GM12878 (cell line): Measurements from ENCODE around the gene ACADL. TPM values are rescaled to one million over a fixed set of nuclear protein-coding genes. Genes with fewer than 3 reads are reported as not detected.

Experiments
- BCL11A ChIP-seq: IDR thresholded peaks from 2 replicates; pipeline ENCODE4 v1.6.1; 2011; ENCODE audit warnings: low read depth, low read length
- CHD2 ChIP-seq: IDR thresholded peaks from 2 replicates; pipeline ENCODE4 v1.6.1; 2011; ENCODE audit warnings: low read depth, low read length, improper control_type of control experiment, borderline replicate concordance
- CTCF ChIP-seq, 3 experiments: IDR thresholded peaks in 2 of 3; conservative IDR thresholded peaks in 1 of 3; 2 replicates each; pipeline ENCODE4 v1.5.1; 2011; ENCODE audit warnings: low read depth in 3 of 3, low read length in 3 of 3, mild to moderate bottlenecking in 3 of 3, control low read depth in 2 of 3, moderate library complexity in 2 of 3, inconsistent platforms in 1 of 3, mixed read lengths in 1 of 3; ENCODE audit not compliant: control insufficient read depth in 2 of 3, insufficient read depth in 1 of 3; ENCODE audit errors: extremely low read depth in 1 of 3
- E2F8 ChIP-seq: fragments of 450-650 bp; IDR thresholded peaks from 2 replicates; pipeline ENCODE4 v1.6.1; 2018; ENCODE audit warnings: mild to moderate bottlenecking, low read depth, moderate library complexity; ENCODE audit not compliant: partially characterized antibody
- ETV6 ChIP-seq, 2 experiments: fragments of 450-650 bp in 1 of 2; IDR thresholded peaks in 1 of 2; conservative IDR thresholded peaks in 1 of 2; 2 replicates each; pipeline ENCODE4 v1.6.1; 2014; ENCODE audit warnings: antibody characterized with exemption in 1 of 2, borderline replicate concordance in 1 of 2, low read depth in 1 of 2, mild to moderate bottlenecking in 1 of 2, moderate library complexity in 1 of 2
- FOS ChIP-seq: IDR thresholded peaks from 3 replicates; pipeline ENCODE4 v1.6.1; 2011; ENCODE audit warnings: borderline replicate concordance; ENCODE audit not compliant: insufficient read length; ENCODE audit errors: extremely low read depth
- HDAC2 ChIP-seq: fragments of 200-600 bp; sonication (generic); IDR thresholded peaks from 2 replicates; pipeline ENCODE4 v1.6.1; 2017
- HDGF ChIP-seq: fragments of 450-650 bp; IDR thresholded peaks from 2 replicates; pipeline ENCODE4 v1.6.1; 2016; ENCODE audit warnings: antibody characterized with exemption
- IKZF2 ChIP-seq, 2 experiments: fragments of 450-650 bp; IDR thresholded peaks; 2 replicates each; pipeline ENCODE4 v1.6.1; 2017; ENCODE audit warnings: mild to moderate bottlenecking in 2 of 2, moderate library complexity in 2 of 2
- MAX ChIP-seq: IDR thresholded peaks from 2 replicates; pipeline ENCODE4 v1.6.1; 2012; ENCODE audit warnings: low read depth, low read length, improper control_type of control experiment
- NFYA ChIP-seq: IDR thresholded peaks from 2 replicates; pipeline ENCODE4 v1.6.1; 2011; ENCODE audit warnings: low read depth, mild to moderate bottlenecking, low read length, improper control_type of control experiment, borderline replicate concordance
- PML ChIP-seq: IDR thresholded peaks from 2 replicates; pipeline ENCODE4 v1.6.1; 2012; ENCODE audit warnings: low read length, inconsistent platforms
- POLR2A ChIP-seq: IDR thresholded peaks from 2 replicates; pipeline ENCODE4 v1.6.1; 2011; ENCODE audit warnings: low read depth, mild to moderate bottlenecking, low read length
- RBBP5 ChIP-seq: fragments of 200-600 bp; sonication (generic); conservative IDR thresholded peaks from 2 replicates; pipeline ENCODE4 v1.6.1; 2016
- RCOR1 ChIP-seq: conservative IDR thresholded peaks from 2 replicates; pipeline ENCODE4 v1.6.1; 2012; ENCODE audit warnings: low read depth, low read length, improper control_type of control experiment
- SP1 ChIP-seq: IDR thresholded peaks from one replicate; pipeline ENCODE4 v1.6.1; 2011; ENCODE audit warnings: low read depth, low read length
- STAT1 ChIP-seq: fragments of 450-650 bp; conservative IDR thresholded peaks from 2 replicates; pipeline ENCODE4 v1.6.1; 2014; ENCODE audit warnings: antibody characterized with exemption, mild to moderate bottlenecking
- SUZ12 ChIP-seq: fragments of 200-600 bp; sonication (generic); IDR thresholded peaks from one replicate; pipeline ENCODE4 v1.6.1; 2018; ENCODE audit warnings: antibody characterized with exemption, mild to moderate bottlenecking; ENCODE audit not compliant: unreplicated experiment
- USF1 ChIP-seq: IDR thresholded peaks from 2 replicates; pipeline ENCODE4 v1.6.1; 2011; ENCODE audit warnings: borderline replicate concordance, low read depth, mild to moderate bottlenecking, moderate library complexity, mixed read lengths, low read length; ENCODE audit not compliant: insufficient read depth; ENCODE audit errors: extremely low read length
- ZBTB4 ChIP-seq: fragments of 450-650 bp; formaldehyde crosslinking; IDR thresholded peaks from 2 replicates; pipeline ENCODE4 v1.4.0; 2022; ENCODE audit warnings: mild to moderate bottlenecking, moderate library complexity
- ZNF24 ChIP-seq: fragments of 450-650 bp; IDR thresholded peaks from 2 replicates; pipeline ENCODE4 v1.6.1; 2017; ENCODE audit warnings: antibody characterized with exemption, mild to moderate bottlenecking
- polyA plus RNA-seq, 11 experiments: library from polyadenylated mRNA; depleted of rRNA in 4 of 11; unstranded in 6 of 11; stranded (reverse) in 5 of 11; fragments of >200 nt; fragmentation: Nextera tagmentation in 4 of 11; fragmentation: Illumina TruSeq in 1 of 11; extraction: Ambion mirVana in 4 of 11; extraction: Trizol in 1 of 11; gene quantifications; 1 replicate in 1 of 11; 2 replicates in 10 of 11; pipeline versions ENCODE4 v1.2.1 to v1.2.3, GENCODE V29; 2011 to 2016; ENCODE audit warnings: inconsistent platforms in 2 of 11, missing spikeins in 2 of 11, low read depth in 1 of 11
- total RNA-seq, 4 experiments: library from RNA; depleted of rRNA in 3 of 4; stranded (reverse); fragments of >200 nt in 3 of 4; fragmentation: Illumina TruSeq in 1 of 4; extraction: Trizol in 1 of 4; gene quantifications; 2 replicates each; pipeline versions ENCODE4 v1.2.1 to v1.2.3, GENCODE V29; 2013 to 2021

ACADL gene
- total and polyA plus RNA-seq, 10 of the 15 experiments (the other 5 are each of a cell fraction or from before 2014, with no cell fraction given): not detected

GRCh38 chr2:210171309-210172218 lies 53.7 kb downstream of the ACADL start, which contains the start of gene KANSL1L (continued):
- TF ChIP-seq SUZ12: no peak
- TF ChIP-seq CHD2: 0 out of 2 replicates have a peak, but pooled peaks have one; percentile 21
- TF ChIP-seq ZBTB4: no peak
- no peak for TF ChIP-seq USF1
- no peak for TF ChIP-seq NFYA
- no peak for TF ChIP-seq HDGF
- no peak for TF ChIP-seq RCOR1
- TF ChIP-seq SP1: peak; percentile 59
- no peak for TF ChIP-seq MAX
- TF ChIP-seq IKZF2 (IDR thresholded peaks at IDR 0.05): 0 out of 4 replicates have a peak, but pooled peaks of 1 of the 2 experiments have one; percentile 11
- TF ChIP-seq HDAC2: no peak
- TF ChIP-seq POLR2A: peak; percentile 72
- TF ChIP-seq ZNF24: no peak
- TF ChIP-seq E2F8: no peak
- no peak for TF ChIP-seq BCL11A
- no peak for TF ChIP-seq RBBP5
- TF ChIP-seq ETV6 (conservative IDR thresholded peaks at IDR 0.05 in 1 of 2, IDR thresholded peaks at IDR 0.05 in 1 of 2; ENCODE audit: borderline replicate concordance in 1 of 2, low read depth in 1 of 2): no peak
- no peak for TF ChIP-seq CTCF (IDR thresholded peaks at IDR 0.05 in 2 of 3, conservative IDR thresholded peaks at IDR 0.05 in 1 of 3; ENCODE audit: control insufficient read depth in 2 of 3, extremely low read depth in 1 of 3, insufficient read depth in 1 of 3, low read depth in 3 of 3, low read length in 3 of 3)
- no peak for TF ChIP-seq PML
- no peak for TF ChIP-seq FOS
- TF ChIP-seq STAT1: no peak
